Body of pancreas (tissue), 4 donors: ENCODE results near the gene S100P. TPM values are rescaled to one million over a fixed set of nuclear protein-coding genes. Genes with fewer than 3 reads are reported as not detected.

Experiments used
- ATAC-seq: fragments of 150-250 bp; one replicate; pipeline ENCODE4 v1.9.1; 2016
- DNase-seq, 4 donors: peaks; one replicate each; pipeline ENCODE4 v3.0.0-alpha.2; 2019
- H3K27ac ChIP-seq, 4 donors: fragments of 200-600 bp; sonication (generic); 1 replicate in 3 of 4; 2 replicates in 1 of 4; pipeline versions ENCODE4 v1.5.1 to v1.6.1; 2016 to 2019; ENCODE audit warnings: mild to moderate bottlenecking in 1 of 4, mixed read lengths in 1 of 4, moderate library complexity in 1 of 4
- H3K27me3 ChIP-seq, 2 donors: fragments of 200-600 bp; sonication (generic); one replicate each; pipeline ENCODE4 v1.6.0; 2016; ENCODE audit warnings: mild to moderate bottlenecking in 1 of 2
- H3K36me3 ChIP-seq, 2 donors: fragments of 200-600 bp; sonication (generic); replicated peaks in 1 of 2; 2 replicates each; pipeline ENCODE4 v1.5.1; 2016; ENCODE audit warnings: low read depth in 2 of 2; ENCODE audit not compliant: insufficient read depth in 1 of 2
- H3K4me1 ChIP-seq: fragments of 200-600 bp; sonication (generic); one replicate; pipeline ENCODE4 v1.6.0; 2016
- H3K4me3 ChIP-seq, 2 donors: fragments of 200-600 bp; sonication (generic); 1 replicate in 1 of 2; 2 replicates in 1 of 2; pipeline ENCODE4 v1.5.1; 2016 to 2019
- H3K9me3 ChIP-seq, 3 donors: fragments of 200-600 bp; sonication (generic); 1 replicate in 2 of 3; 2 replicates in 1 of 3; pipeline ENCODE4 v1.5.1; 2016
- POLR2A ChIP-seq, 3 donors: fragments of 450-650 bp; IDR thresholded peaks; one replicate each; pipeline ENCODE4 v1.6.1; 2016; ENCODE audit warnings: antibody characterized with exemption in 3 of 3, mild to moderate bottlenecking in 2 of 3
- WGBS, 2 donors: methylation state at CpG; one replicate each; pipeline ENCODE4 v1.1.5; 2017; 5-methylcytosine and 5-hydroxymethylcytosine counted together
- intact Hi-C: fragments of 100-400 bp; cut with DNase I; formaldehyde crosslinking; loops from one replicate; pipeline ENCODE4 v1.15.1; 2023
- total RNA-seq, 2 donors: library from RNA; depleted of rRNA; stranded (reverse); fragments of >200 nt; gene quantifications; one replicate each; pipeline ENCODE4 v1.1.0, GENCODE V29; 2016
- TF ChIP-seq, protein P1 (sequence below), 7 experiments: fragments of 450-650 bp in 4 of 7; fragments of 200-600 bp in 3 of 7; sonication (generic) in 3 of 7; IDR thresholded peaks; one replicate each; pipeline ENCODE4 v1.5.1; 2016 to 2019; ENCODE audit warnings: antibody characterized with exemption in 7 of 7

The S100P gene
- total RNA-seq: 1 to 10 TPM in 1 of 2 donors, not detected in 1; 1.0 TPM

DNA sequence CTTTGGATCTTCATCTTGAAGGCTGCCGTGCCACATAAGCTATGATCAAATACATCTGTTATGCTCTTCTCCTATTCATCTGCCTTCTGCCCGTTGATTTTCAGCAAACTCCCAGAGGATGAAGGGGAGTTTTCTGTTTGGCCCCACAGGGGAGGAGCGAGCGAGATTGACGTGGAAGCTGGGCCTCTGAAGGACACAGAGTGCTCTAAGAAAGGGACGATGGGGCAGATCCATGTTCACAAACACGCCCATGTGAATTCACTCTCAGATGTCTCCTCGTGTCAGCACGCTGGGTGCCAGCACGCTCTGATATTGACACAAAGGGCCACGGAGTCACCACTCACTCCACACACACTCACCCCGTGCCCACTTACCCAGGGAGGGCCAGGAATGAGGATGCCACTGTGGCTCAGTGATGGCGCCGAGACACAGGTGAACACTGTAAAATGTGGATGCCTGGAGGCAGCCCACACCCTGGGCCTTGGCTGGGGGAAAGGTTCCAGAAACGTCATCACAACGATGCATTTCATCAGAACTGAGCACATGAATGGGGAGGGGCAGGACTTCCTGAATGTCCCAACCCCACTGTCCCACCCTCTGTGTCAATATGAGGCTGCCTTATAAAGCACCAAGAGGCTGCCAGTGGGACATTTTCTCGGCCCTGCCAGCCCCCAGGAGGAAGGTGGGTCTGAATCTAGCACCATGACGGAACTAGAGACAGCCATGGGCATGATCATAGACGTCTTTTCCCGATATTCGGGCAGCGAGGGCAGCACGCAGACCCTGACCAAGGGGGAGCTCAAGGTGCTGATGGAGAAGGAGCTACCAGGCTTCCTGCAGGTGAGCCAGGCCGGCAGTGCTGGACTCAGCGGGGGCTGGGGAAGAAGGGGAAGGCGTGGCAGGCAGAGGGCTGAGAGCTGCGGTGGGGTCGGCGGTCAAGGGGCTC is at the start of gene S100P:
Gene S100P, plus strand, starts transcription at position 648 of the 946 bp plus-strand sequence. Its CDS starts 55 bp downstream, at position 703.
- intact Hi-C loops: no loop called here
- DNase-seq (no peak), ATAC-seq (no peak)
- Histone ChIP-seq H3K4me1 (peaks cover 9% of the 10 kb centered on the region), H3K27me3 (no peaks in the 10 kb centered on the region), H3K36me3 (no peaks in the 10 kb centered on the region), H3K27ac (no peak within 1 kb of the TSS), H3K9me3 (no peaks in the 10 kb centered on the region), H3K4me3 (no peak within 1 kb of the TSS)
- 77 to 82% methylated on average over 20 to 28 of the region's 29 CpGs for WGBS, 2 donors
- TF ChIP-seq, protein P1, sequence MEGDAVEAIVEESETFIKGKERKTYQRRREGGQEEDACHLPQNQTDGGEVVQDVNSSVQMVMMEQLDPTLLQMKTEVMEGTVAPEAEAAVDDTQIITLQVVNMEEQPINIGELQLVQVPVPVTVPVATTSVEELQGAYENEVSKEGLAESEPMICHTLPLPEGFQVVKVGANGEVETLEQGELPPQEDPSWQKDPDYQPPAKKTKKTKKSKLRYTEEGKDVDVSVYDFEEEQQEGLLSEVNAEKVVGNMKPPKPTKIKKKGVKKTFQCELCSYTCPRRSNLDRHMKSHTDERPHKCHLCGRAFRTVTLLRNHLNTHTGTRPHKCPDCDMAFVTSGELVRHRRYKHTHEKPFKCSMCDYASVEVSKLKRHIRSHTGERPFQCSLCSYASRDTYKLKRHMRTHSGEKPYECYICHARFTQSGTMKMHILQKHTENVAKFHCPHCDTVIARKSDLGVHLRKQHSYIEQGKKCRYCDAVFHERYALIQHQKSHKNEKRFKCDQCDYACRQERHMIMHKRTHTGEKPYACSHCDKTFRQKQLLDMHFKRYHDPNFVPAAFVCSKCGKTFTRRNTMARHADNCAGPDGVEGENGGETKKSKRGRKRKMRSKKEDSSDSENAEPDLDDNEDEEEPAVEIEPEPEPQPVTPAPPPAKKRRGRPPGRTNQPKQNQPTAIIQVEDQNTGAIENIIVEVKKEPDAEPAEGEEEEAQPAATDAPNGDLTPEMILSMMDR (IDR thresholded peaks at IDR 0.05): no peak
- no peak for TF ChIP-seq POLR2A (IDR thresholded peaks at IDR 0.05)

DNA sequence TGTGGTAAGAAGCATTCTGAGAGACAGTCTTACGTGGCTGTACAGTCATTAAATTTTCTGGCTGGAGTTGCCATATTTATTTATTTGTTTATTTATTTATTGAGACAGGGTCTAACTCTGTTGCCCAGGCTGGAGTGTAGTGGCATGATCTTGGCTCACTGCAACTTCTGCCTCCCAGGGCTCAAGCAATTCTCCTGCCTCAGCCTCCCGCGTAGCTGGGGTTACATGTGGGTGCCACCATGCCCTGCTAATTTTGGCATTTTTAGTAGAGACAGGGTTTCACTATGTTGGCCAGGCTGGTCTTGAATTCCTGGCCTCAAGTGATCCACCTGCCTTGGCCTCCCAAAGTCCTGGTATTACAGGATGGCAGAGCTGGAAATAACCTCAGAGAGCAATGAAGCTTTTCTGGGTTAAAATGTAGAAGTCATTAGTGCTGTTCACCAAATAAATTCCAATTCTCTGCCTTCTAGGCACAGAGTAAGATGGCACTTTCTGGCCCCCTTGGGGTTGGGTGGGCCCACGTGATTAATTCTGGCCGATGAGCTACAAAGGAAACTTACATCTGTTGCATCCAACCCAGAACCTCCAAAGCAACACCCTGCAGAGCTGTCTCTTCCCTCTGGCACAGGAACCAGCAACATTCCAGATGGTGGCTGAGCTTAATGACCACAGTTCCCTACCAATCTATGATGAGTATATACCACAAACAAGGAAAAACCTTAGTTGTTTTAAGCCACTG is 48.7 kb upstream of the S100P start:
- intact Hi-C loops: no loop called here
- H3K27ac ChIP-seq: no peak overlapping the region
- WGBS, 2 donors: 70 to 77% methylated on average over 5 of the region's 5 CpGs

DNA sequence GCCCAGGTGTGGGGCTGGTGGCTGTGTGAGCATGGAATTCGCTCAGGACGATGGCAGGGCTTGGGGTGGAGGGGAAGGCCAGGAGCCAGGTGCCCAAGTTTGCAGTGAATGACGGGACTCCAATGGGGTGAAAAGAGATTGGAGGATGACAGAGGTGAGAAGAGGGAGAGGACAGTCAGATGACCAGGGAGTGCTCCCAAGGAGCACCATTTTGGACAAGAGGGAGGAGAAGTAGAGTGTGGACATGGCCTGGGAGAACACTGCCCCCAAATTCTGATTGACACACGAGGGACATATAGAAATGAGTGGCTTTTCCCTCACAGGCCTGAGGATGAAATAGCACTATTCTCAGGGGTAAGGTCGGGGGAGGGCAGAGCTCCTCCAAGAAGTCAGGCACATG is 46.5 kb upstream of the S100P start:
- ATAC-seq: no peak
- H3K27ac ChIP-seq: no peak overlapping the region
- 77 to 82% methylated on average over 5 of the region's 5 CpGs for WGBS, 2 donors
- peaks cover 14% of the 10 kb centered on the region for H3K4me1 ChIP-seq
- H3K27me3 ChIP-seq: no peaks in the 10 kb centered on the region
- no peak for DNase-seq
- no peak for TF ChIP-seq POLR2A (IDR thresholded peaks at IDR 0.05)
- TF ChIP-seq, protein P1 (IDR thresholded peaks at IDR 0.05): no peak
- no peak overlapping the region for H3K4me3 ChIP-seq
- intact Hi-C loops: no loop called here
- no peaks in the 10 kb centered on the region for H3K36me3 ChIP-seq
- H3K9me3 ChIP-seq: no peaks in the 10 kb centered on the region

More for the DNA sequence above, 48.7 kb upstream of the S100P start:
- Histone ChIP-seq H3K36me3 (no peaks in the 10 kb centered on the region), H3K4me1 (peaks cover 23% of the 10 kb centered on the region), H3K9me3 (no peaks in the 10 kb centered on the region), H3K27me3 (no peaks in the 10 kb centered on the region), H3K4me3 (no peak overlapping the region)
- ATAC-seq (no peak), DNase-seq (no peak)
- TF ChIP-seq, protein P1 (IDR thresholded peaks at IDR 0.05): no peak
- no peak for TF ChIP-seq POLR2A (IDR thresholded peaks at IDR 0.05)

DNA sequence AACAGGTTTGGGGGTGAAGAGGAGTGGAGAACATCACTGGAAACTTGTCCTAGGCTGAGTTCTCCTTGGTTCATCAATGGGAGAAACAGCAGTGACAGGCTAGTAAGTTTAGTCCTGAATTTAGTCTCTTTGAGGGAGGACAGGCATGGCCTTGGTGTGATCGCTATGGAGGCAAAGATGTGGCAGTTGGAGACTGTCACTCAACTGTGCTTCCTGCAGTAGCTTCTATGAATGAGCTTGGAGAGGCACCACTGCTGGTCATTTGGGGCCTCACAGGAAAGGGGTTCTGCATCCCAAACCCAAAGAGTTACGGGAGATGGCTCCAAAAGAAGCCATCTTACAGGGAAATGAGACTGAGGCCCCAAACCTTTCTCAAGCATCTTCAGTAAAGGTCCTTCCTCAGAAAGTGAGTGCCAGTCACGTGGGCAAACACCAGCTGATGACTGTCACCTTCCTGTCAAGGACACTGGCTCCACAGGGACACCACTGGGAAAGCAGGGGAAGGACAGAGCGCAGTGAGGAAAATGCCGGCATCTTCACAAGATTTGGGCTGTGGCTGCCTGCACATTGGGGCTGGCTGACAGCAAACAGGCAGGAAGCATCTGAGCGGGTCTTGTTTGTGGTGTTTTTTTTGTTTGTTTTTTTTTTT is 46.0 kb upstream of the S100P start:
- peaks cover 9% of the 10 kb centered on the region for H3K4me1 ChIP-seq
- no peak overlapping the region for H3K4me3 ChIP-seq
- no peaks in the 10 kb centered on the region for H3K9me3 ChIP-seq
- intact Hi-C loops: no loop called here
- no peaks in the 10 kb centered on the region for H3K36me3 ChIP-seq
- no peak overlapping the region for H3K27ac ChIP-seq
- TF ChIP-seq, protein P1 (IDR thresholded peaks at IDR 0.05): no peak
- TF ChIP-seq POLR2A (IDR thresholded peaks at IDR 0.05): no peak
- no peaks in the 10 kb centered on the region for H3K27me3 ChIP-seq
- WGBS, 2 donors: 39 to 66% methylated on average over 6 of the region's 6 CpGs
- DNase-seq (no peak), ATAC-seq (no peak)
